ENCODE results near the gene ITGB3.

ITGB3 gene

GRCh38 chr17:47278561-47278960 lies 24.9 kb downstream of the ITGB3 start:
- DNase-seq = no peak

- no peak for DNase-seq
These were observed 25.6 kb downstream of the ITGB3 start for GRCh38 chr17:47279062-47279801.

- no peak for DNase-seq
These were observed 26.6 kb downstream of the ITGB3 start for GRCh38 chr17:47280072-47280811.

- no peak for DNase-seq
These were observed 27.6 kb downstream of the ITGB3 start for GRCh38 chr17:47281216-47281615.

- no peak for DNase-seq
These were observed 31.4 kb downstream of the ITGB3 start for GRCh38 chr17:47285003-47285402.

- DNase-seq = no peak
These were observed 32.7 kb downstream of the ITGB3 start for GRCh38 chr17:47286198-47286914.

GRCh38 chr17:47287068-47287467 lies 33.4 kb downstream of the ITGB3 start:
- DNase-seq = no peak

GRCh38 chr17:47287639-47288038 lies 34.0 kb downstream of the ITGB3 start:
- DNase-seq = no peak

- no peak for DNase-seq
These were observed 35.0 kb downstream of the ITGB3 start for GRCh38 chr17:47288531-47289116.

- no peak for DNase-seq
These were observed 35.7 kb downstream of the ITGB3 start for GRCh38 chr17:47289302-47289701.

GRCh38 chr17:47290870-47291241 lies 37.2 kb downstream of the ITGB3 start:
- DNase-seq = no peak

- DNase-seq = no peak
These were observed 37.7 kb downstream of the ITGB3 start for GRCh38 chr17:47291242-47291873.

- DNase-seq = no peak
These were observed 38.6 kb downstream of the ITGB3 start for GRCh38 chr17:47292206-47292605.

GRCh38 chr17:47295037-47295873 lies 41.6 kb downstream of the ITGB3 start:
- DNase-seq = no peak

GRCh38 chr17:47295874-47296255 lies 42.2 kb downstream of the ITGB3 start:
- no peak for DNase-seq

GRCh38 chr17:47297661-47298400 lies 44.2 kb downstream of the ITGB3 start:
- no peak for DNase-seq

- DNase-seq = no peak
These were observed 45.1 kb downstream of the ITGB3 start for GRCh38 chr17:47298712-47299111.

- DNase-seq = no peak
These were observed 45.7 kb downstream of the ITGB3 start for GRCh38 chr17:47299239-47299910.

- DNase-seq = no peak
These were observed 47.1 kb downstream of the ITGB3 start for GRCh38 chr17:47300718-47301117.

GRCh38 chr17:47301161-47301560 lies 47.5 kb downstream of the ITGB3 start:
- DNase-seq = no peak

GRCh38 chr17:47301831-47302230 lies 48.2 kb downstream of the ITGB3 start:
- DNase-seq = no peak

All from stimulated activated CD4-positive, alpha-beta T cell treated with anti-CD3 and anti-CD28 coated beads, Interleukin-2, amount 100 ng/mL, for 48 hours (primary cell).